Measurements from ENCODE around the gene SH3BGRL3. TPM values are rescaled to one million over a fixed set of nuclear protein-coding genes. Genes with fewer than 3 reads are reported as not detected.

The SH3BGRL3 gene
- total and polyA plus RNA-seq, 2 experiments from 2014 or later: 240 to 2,795 TPM

DNA sequence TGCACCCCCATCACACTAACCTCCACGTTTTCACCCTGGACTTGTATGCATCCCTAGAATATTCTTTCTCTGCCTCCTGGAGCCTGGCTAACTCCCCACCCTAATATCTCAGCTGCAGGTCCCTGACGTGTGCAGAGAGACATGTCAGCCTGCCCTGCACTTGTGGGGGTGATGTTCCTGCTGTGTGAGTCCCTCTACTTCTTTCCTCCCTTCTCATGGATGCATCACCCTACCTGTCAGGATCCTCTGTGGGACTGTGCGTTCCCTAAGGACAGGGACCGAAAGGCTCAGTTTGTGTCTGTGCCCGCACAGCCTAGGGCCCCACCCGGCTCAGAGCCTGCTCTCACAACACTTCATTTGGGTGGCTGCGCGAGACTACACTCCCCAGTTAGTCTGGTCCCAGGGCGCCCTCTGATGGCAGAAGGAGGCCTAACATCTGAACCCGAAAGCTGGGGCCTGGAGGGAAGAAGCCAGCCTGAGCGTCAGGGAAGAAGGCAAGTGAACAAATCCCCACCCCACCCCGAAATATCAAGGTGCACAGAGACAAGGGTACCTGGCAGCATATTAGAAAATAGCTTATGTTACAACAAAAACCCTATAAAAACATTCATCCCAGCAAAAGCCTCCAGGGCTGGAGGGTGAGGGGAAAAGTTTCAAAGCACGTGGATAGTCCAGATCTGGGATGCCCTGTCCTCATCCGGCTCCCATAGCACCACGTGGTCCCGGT, 41.6 kb downstream of the SH3BGRL3 start:
- H3K4me3 ChIP-seq: no peak overlapping the region
- 7 to 9% methylated on average over 16 of the region's 16 CpGs for WGBS, 2 experiments (ENCODE audit: low coverage in 1 of 2, low lambda C conversion rate in 2 of 2, missing lambda C conversion rate in 2 of 2)

DNA sequence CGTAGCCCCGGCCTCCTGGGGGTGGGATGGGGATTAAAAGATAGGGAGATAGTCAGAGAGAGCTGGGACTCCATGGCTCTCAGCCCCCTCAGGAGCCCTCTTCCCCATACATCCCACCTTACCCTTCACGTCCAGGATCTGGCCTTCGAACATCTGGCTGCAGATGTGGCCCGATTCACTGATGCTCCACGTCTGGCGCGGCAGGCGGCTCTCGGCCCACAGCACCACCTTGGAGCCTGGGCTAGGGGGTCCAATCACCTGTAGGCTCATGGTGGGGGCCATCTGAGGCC, 42.1 kb downstream of the SH3BGRL3 start:
- Histone ChIP-seq H3K79me2 (ENCODE audit: insufficient read depth) (no peaks in the 10 kb centered on the region), H3K36me3 (ENCODE audit: low read depth) (no peaks in the 10 kb centered on the region), H2AFZ (peak overlapping the region; percentile 85), H3K9ac (no peak overlapping the region; the same call in 1 of the 2 replicates), H3K9me2 (ENCODE audit: insufficient read depth) (no peaks in the 10 kb centered on the region), H3K27ac (no peak overlapping the region), H3K27me3 (replicated peaks; ENCODE audit: insufficient read depth) (no peaks in the 10 kb centered on the region), H3K9me3 (ENCODE audit: low read depth) (no peaks in the 10 kb centered on the region), H3K4me1 (ENCODE audit: insufficient read depth) (peaks cover 10% of the 10 kb centered on the region), H3F3A (ENCODE audit: insufficient read depth) (no peaks in the 10 kb centered on the region), H3K4me2 (ENCODE audit: unreplicated experiment) (no peak overlapping the region), H3K4me3 (no peak overlapping the region), H4K20me1 (ENCODE audit: insufficient read depth) (no peaks in the 10 kb centered on the region)
- WGBS, 2 experiments (ENCODE audit: low coverage in 1 of 2, low lambda C conversion rate in 2 of 2, missing lambda C conversion rate in 2 of 2): 28 to 46% methylated on average over 10 of the region's 10 CpGs
- in situ Hi-C loops (cut with MboI): no loop called here
- TF ChIP-seq EZH2 (IDR thresholded peaks at IDR 0.05; ENCODE audit: insufficient read depth, poor library complexity, severe bottlenecking) (no peak), EZH2phosphoT487 (IDR thresholded peaks at IDR 0.05; ENCODE audit: insufficient read depth, low read depth) (no peak)
- DNase-seq: no peak

More for the DNA sequence above, 41.6 kb downstream of the SH3BGRL3 start:
- Histone ChIP-seq H3K27me3 (replicated peaks; ENCODE audit: insufficient read depth) (no peaks in the 10 kb centered on the region), H3K9me2 (ENCODE audit: insufficient read depth) (no peaks in the 10 kb centered on the region), H3K4me2 (ENCODE audit: unreplicated experiment) (peak overlapping the region; percentile 33), H3K36me3 (ENCODE audit: low read depth) (no peaks in the 10 kb centered on the region), H2AFZ (peak overlapping the region; percentile 85), H3K79me2 (ENCODE audit: insufficient read depth) (no peaks in the 10 kb centered on the region), H3K9me3 (ENCODE audit: low read depth) (no peaks in the 10 kb centered on the region), H4K20me1 (ENCODE audit: insufficient read depth) (no peaks in the 10 kb centered on the region), H3K9ac (peak overlapping the region; percentile 61), H3F3A (ENCODE audit: insufficient read depth) (no peaks in the 10 kb centered on the region), H3K27ac (no peak overlapping the region), H3K4me1 (ENCODE audit: insufficient read depth) (peaks cover 10% of the 10 kb centered on the region)
- TF ChIP-seq EZH2phosphoT487 (IDR thresholded peaks at IDR 0.05; ENCODE audit: insufficient read depth, low read depth) (no peak), EZH2 (IDR thresholded peaks at IDR 0.05; ENCODE audit: insufficient read depth, poor library complexity, severe bottlenecking) (no peak)
- in situ Hi-C loops (cut with MboI): no loop called here
- peak; percentile 91 for DNase-seq

DNA sequence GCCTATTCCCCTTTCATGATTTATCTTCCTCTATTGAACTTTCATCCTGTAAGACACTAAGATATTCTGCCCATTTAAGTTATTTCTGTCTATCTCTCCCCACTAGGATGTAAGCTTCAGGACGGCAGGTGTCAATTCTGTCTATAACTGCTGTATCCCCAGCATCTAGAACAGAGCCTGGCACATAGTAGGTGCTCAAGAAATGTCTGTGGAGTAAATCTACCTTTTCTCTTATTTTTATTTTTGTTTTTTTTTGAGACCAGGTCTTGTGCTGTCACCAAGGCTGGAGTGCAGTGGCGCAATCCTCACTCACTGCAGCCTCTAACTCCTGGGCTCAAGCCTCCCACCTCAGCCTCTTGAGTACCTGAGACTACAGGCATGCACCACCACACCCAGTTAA, 43.5 kb downstream of the SH3BGRL3 start:
- Histone ChIP-seq H3K36me3 (ENCODE audit: low read depth) (no peaks in the 10 kb centered on the region), H3K4me2 (ENCODE audit: unreplicated experiment) (no peak overlapping the region), H2AFZ (no peak overlapping the region), H3K9me3 (ENCODE audit: low read depth) (no peaks in the 10 kb centered on the region), H3K9ac (no peak overlapping the region), H3K9me2 (ENCODE audit: insufficient read depth) (no peaks in the 10 kb centered on the region), H3F3A (ENCODE audit: insufficient read depth) (no peaks in the 10 kb centered on the region), H3K27ac (no peak overlapping the region), H3K4me1 (ENCODE audit: insufficient read depth) (peaks cover 9% of the 10 kb centered on the region), H3K79me2 (ENCODE audit: insufficient read depth) (no peaks in the 10 kb centered on the region), H3K27me3 (replicated peaks; ENCODE audit: insufficient read depth) (no peaks in the 10 kb centered on the region), H4K20me1 (ENCODE audit: insufficient read depth) (no peaks in the 10 kb centered on the region), H3K4me3 (no peak overlapping the region)
- 89 to 92% methylated on average over 2 of the region's 2 CpGs for WGBS, 2 experiments (ENCODE audit: low coverage in 1 of 2, low lambda C conversion rate in 2 of 2, missing lambda C conversion rate in 2 of 2)
- no peak for TF ChIP-seq EZH2phosphoT487 (IDR thresholded peaks at IDR 0.05; ENCODE audit: insufficient read depth, low read depth)
- TF ChIP-seq EZH2 (IDR thresholded peaks at IDR 0.05; ENCODE audit: insufficient read depth, poor library complexity, severe bottlenecking): no peak
- no peak for DNase-seq
- in situ Hi-C loops (cut with MboI): no loop called here

DNA sequence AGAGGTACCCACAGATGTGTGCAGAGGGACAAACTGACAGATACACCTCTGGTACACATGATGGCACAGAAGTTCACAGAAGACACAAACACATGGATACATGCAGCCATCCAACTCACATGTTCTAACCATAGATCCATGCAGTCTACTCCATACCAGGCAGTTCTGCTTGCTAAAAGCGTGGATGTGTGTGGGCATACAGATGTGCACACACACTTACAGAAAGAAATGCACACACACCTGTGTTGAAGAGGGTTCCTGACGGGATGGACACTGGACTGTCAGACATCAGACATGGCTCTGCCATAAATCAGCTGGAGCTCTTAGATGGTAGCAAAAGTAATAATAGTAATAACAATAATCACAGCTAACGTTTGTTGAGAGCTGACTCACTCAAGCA, 44.7 kb downstream of the SH3BGRL3 start:
- Histone ChIP-seq H4K20me1 (ENCODE audit: insufficient read depth) (no peaks in the 10 kb centered on the region), H3K4me3 (no peak overlapping the region), H3K27ac (no peak overlapping the region), H3K27me3 (replicated peaks; ENCODE audit: insufficient read depth) (no peaks in the 10 kb centered on the region), H3K9ac (no peak overlapping the region), H3F3A (ENCODE audit: insufficient read depth) (no peaks in the 10 kb centered on the region), H2AFZ (no peak overlapping the region), H3K36me3 (ENCODE audit: low read depth) (no peaks in the 10 kb centered on the region), H3K9me3 (ENCODE audit: low read depth) (no peaks in the 10 kb centered on the region), H3K4me2 (ENCODE audit: unreplicated experiment) (no peak overlapping the region), H3K9me2 (ENCODE audit: insufficient read depth) (no peaks in the 10 kb centered on the region), H3K79me2 (ENCODE audit: insufficient read depth) (no peaks in the 10 kb centered on the region), H3K4me1 (ENCODE audit: insufficient read depth) (peaks cover 4% of the 10 kb centered on the region)
- in situ Hi-C loops (cut with MboI): no loop called here
- WGBS, 2 experiments (ENCODE audit: low coverage in 1 of 2, low lambda C conversion rate in 2 of 2, missing lambda C conversion rate in 2 of 2): 53 to 62% methylated on average over 3 of the region's 3 CpGs
- DNase-seq: no peak
- no peak for TF ChIP-seq EZH2phosphoT487 (IDR thresholded peaks at IDR 0.05; ENCODE audit: insufficient read depth, low read depth)
- TF ChIP-seq EZH2 (IDR thresholded peaks at IDR 0.05; ENCODE audit: insufficient read depth, poor library complexity, severe bottlenecking): no peak

Data from GM23248 (cell line).